Stimulated activated naive CD8-positive, alpha-beta T cell treated with anti-CD3 and anti-CD28 coated beads, Interleukin-15, Interleukin-2, amounts not matched to agents 100 U/mL and 50 U/mL, for 24 hours (primary cell): Measurements from ENCODE around the gene VPS41.
"Not testable (repeated sequence)": the region's sequence is repeated elsewhere in the genome, so short reads cannot be mapped to it uniquely, and the experiment has no call there.

Experiments
- ATAC-seq: fragments of 150-1000 bp; cut with Tn5 transposase; one replicate; pipeline ENCODE4 v1.10.0; 2021
- DNase-seq: peaks from one replicate; pipeline ENCODE4 v3.0.0; 2021

VPS41 gene

GRCh38 chr7:38854947-38855346, 54.0 kb downstream of the VPS41 start:
- DNase-seq, ATAC-seq: not testable (repeated sequence)

GRCh38 chr7:38851321-38851720, 57.7 kb downstream of the VPS41 start:
- DNase-seq (no peak), ATAC-seq (no peak)

GRCh38 chr7:38846280-38846679, 62.7 kb downstream of the VPS41 start:
- DNase-seq = no peak
- no peak for ATAC-seq

GRCh38 chr7:38844952-38845563, 63.9 kb downstream of the VPS41 start:
- DNase-seq (no peak), ATAC-seq (no peak)

GRCh38 chr7:38842746-38843145, 66.2 kb downstream of the VPS41 start:
- ATAC-seq = no peak
- DNase-seq = no peak

GRCh38 chr7:38840736-38841460, 68.1 kb downstream of the VPS41 start:
- DNase-seq (no peak), ATAC-seq (no peak)

- no peak for DNase-seq
- ATAC-seq = no peak
Observed at GRCh38 chr7:38839851-38840250, 69.1 kb downstream of the VPS41 start.

GRCh38 chr7:38838725-38839385, 70.1 kb downstream of the VPS41 start:
- ATAC-seq (no peak), DNase-seq (no peak)

GRCh38 chr7:38834357-38834756, 74.6 kb downstream of the VPS41 start:
- no peak for ATAC-seq
- DNase-seq = no peak

- ATAC-seq = no peak
- DNase-seq = no peak
Observed at GRCh38 chr7:38833329-38833728, 75.7 kb downstream of the VPS41 start.

- ATAC-seq = no peak
- no peak for DNase-seq
Observed at GRCh38 chr7:38831259-38831996, 77.6 kb downstream of the VPS41 start.

- DNase-seq (no peak), ATAC-seq (no peak)
Observed at GRCh38 chr7:38830826-38831225, 78.2 kb downstream of the VPS41 start.

GRCh38 chr7:38829488-38830165, 79.4 kb downstream of the VPS41 start:
- no peak for DNase-seq
- ATAC-seq = no peak

- DNase-seq = no peak
- no peak for ATAC-seq
Observed at GRCh38 chr7:38828026-38828425, 81.0 kb downstream of the VPS41 start.

- no peak for ATAC-seq
- DNase-seq = no peak
Observed at GRCh38 chr7:38825721-38826440, 83.1 kb downstream of the VPS41 start.

GRCh38 chr7:38824948-38825347, 84.0 kb downstream of the VPS41 start:
- no peak for ATAC-seq
- DNase-seq = no peak

- no peak for ATAC-seq
Observed at GRCh38 chr7:38822549-38822948, 86.4 kb downstream of the VPS41 start.

GRCh38 chr7:38820571-38820970, 88.4 kb downstream of the VPS41 start:
- DNase-seq = no peak
- no peak for ATAC-seq

More at GRCh38 chr7:38822549-38822948, 86.4 kb downstream of the VPS41 start:
- no peak for DNase-seq

GRCh38 chr7:38819463-38819862, 89.5 kb downstream of the VPS41 start:
- ATAC-seq (no peak), DNase-seq (no peak)

- DNase-seq (no peak), ATAC-seq (no peak)
Observed at GRCh38 chr7:38817526-38817925, 91.5 kb downstream of the VPS41 start.

GRCh38 chr7:38813768-38814167, 95.2 kb downstream of the VPS41 start:
- DNase-seq = no peak
- no peak for ATAC-seq
